MM.1S (cell line): Measurements from ENCODE around the gene ORMDL3.

Experiments used
- DNase-seq: peaks from one replicate; pipeline ENCODE4 v3.0.0-alpha.2; 2015
- H2AFZ ChIP-seq: fragments of 300-600 bp; sonication (generic); 2 replicates; pipeline ENCODE4 v1.6.0; 2016; ENCODE audit warnings: antibody characterized with exemption, low read length
- H3F3A ChIP-seq: fragments of 300-600 bp; sonication (generic); 2 replicates; pipeline ENCODE4 v1.6.1; 2016; ENCODE audit warnings: mild to moderate bottlenecking, antibody characterized with exemption, low read length, moderate library complexity, mixed read lengths; ENCODE audit not compliant: insufficient read depth
- H3K27ac ChIP-seq: fragments of 300-600 bp; sonication (generic); 2 replicates; pipeline ENCODE4 v1.5.1; 2016; ENCODE audit warnings: mild to moderate bottlenecking, low read length
- H3K27me3 ChIP-seq: fragments of 300-600 bp; sonication (generic); replicated peaks from 2 replicates; pipeline ENCODE4 v1.6.0; 2016; ENCODE audit warnings: low read length; ENCODE audit not compliant: insufficient read depth
- H3K36me3 ChIP-seq: fragments of 300-600 bp; sonication (generic); replicated peaks from 2 replicates; pipeline ENCODE4 v1.6.1; 2016; ENCODE audit warnings: mild to moderate bottlenecking, low read length, mixed read lengths; ENCODE audit not compliant: insufficient read depth
- H3K4me1 ChIP-seq: fragments of 300-600 bp; sonication (generic); 2 replicates; pipeline ENCODE4 v1.6.1; 2016; ENCODE audit warnings: low read length, mixed read lengths
- H3K4me2 ChIP-seq: fragments of 300-600 bp; sonication (generic); 2 replicates; pipeline ENCODE4 v1.6.0; 2016; ENCODE audit warnings: low read depth, low read length
- H3K4me3 ChIP-seq: fragments of 300-600 bp; sonication (generic); 2 replicates; pipeline ENCODE4 v1.5.1; 2016; ENCODE audit warnings: low read length, mixed read lengths
- H3K79me2 ChIP-seq: fragments of 300-600 bp; sonication (generic); 2 replicates; pipeline ENCODE4 v1.6.1; 2016; ENCODE audit warnings: mixed run types, low read length, mixed read lengths
- H3K9ac ChIP-seq: fragments of 300-600 bp; sonication (generic); 2 replicates; pipeline ENCODE4 v1.6.1; 2016; ENCODE audit warnings: low read length, mixed read lengths
- H3K9me2 ChIP-seq: fragments of 300-600 bp; sonication (generic); replicated peaks from 2 replicates; pipeline ENCODE4 v1.6.1; 2016; ENCODE audit warnings: mild to moderate bottlenecking, low read length, mixed read lengths; ENCODE audit not compliant: insufficient read depth
- H3K9me3 ChIP-seq: fragments of 300-600 bp; sonication (generic); replicated peaks from 2 replicates; pipeline ENCODE4 v1.6.1; 2016; ENCODE audit warnings: mild to moderate bottlenecking, low read length, mixed read lengths; ENCODE audit not compliant: insufficient read depth
- H4K20me1 ChIP-seq: fragments of 300-600 bp; sonication (generic); 2 replicates; pipeline ENCODE4 v1.6.1; 2016; ENCODE audit warnings: mild to moderate bottlenecking, low read length, moderate library complexity, mixed read lengths; ENCODE audit not compliant: insufficient read depth
- EZH2 ChIP-seq: fragments of 300-600 bp; sonication (generic); optimal IDR thresholded peaks from 2 replicates; pipeline ENCODE3; 2017; ENCODE audit warnings: low read depth, mild to moderate bottlenecking, antibody characterized with exemption, low read length, mixed read lengths
- EZH2phosphoT487 ChIP-seq: fragments of 300-600 bp; sonication (generic); IDR thresholded peaks from 2 replicates; pipeline ENCODE4 v1.6.1; 2018; ENCODE audit warnings: antibody characterized with exemption, low read length
- TF ChIP-seq, protein P1 (sequence below): fragments of 300-600 bp; sonication (generic); IDR thresholded peaks from 2 replicates; pipeline ENCODE4 v1.5.1; 2016; ENCODE audit warnings: antibody characterized with exemption, low read length, mixed read lengths

The ORMDL3 gene

DNA sequence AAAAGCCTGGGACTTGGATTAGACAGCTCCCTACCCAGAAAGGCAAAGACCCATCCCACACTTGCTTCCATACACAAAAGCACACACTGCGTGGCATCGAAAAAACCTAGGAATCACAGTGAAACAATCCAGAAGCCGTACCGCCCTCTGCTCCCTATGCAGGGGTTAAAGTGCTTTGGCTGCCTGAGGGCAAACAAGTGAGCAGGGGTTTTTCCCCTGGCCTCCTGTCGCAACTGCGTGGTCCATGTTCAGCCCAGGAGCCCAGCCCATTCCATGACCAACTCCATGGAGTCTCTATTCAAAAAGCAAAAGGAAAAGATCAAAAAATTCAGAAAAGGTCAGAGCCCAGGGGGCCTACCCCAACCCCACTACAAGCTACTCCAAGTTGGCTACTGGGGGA, 5.4 kb downstream of the ORMDL3 start:
- Histone ChIP-seq H3K9me3 (no peaks in the 10 kb centered on the region), H3K27ac (no peak overlapping the region), H2AFZ (no peak overlapping the region), H3K36me3 (peaks cover 31% of the 10 kb centered on the region), H3K27me3 (no peaks in the 10 kb centered on the region), H3K9me2 (no peaks in the 10 kb centered on the region), H3K4me1 (peaks cover 33% of the 10 kb centered on the region), H3K79me2 (peaks cover 55% of the 10 kb centered on the region), H3K9ac (no peak overlapping the region), H3F3A (peaks cover 30% of the 10 kb centered on the region), H4K20me1 (no peaks in the 10 kb centered on the region), H3K4me2 (no peak overlapping the region), H3K4me3 (no peak overlapping the region)
- TF ChIP-seq EZH2phosphoT487 (no peak), EZH2 (no peak)
- TF ChIP-seq, protein P1, sequence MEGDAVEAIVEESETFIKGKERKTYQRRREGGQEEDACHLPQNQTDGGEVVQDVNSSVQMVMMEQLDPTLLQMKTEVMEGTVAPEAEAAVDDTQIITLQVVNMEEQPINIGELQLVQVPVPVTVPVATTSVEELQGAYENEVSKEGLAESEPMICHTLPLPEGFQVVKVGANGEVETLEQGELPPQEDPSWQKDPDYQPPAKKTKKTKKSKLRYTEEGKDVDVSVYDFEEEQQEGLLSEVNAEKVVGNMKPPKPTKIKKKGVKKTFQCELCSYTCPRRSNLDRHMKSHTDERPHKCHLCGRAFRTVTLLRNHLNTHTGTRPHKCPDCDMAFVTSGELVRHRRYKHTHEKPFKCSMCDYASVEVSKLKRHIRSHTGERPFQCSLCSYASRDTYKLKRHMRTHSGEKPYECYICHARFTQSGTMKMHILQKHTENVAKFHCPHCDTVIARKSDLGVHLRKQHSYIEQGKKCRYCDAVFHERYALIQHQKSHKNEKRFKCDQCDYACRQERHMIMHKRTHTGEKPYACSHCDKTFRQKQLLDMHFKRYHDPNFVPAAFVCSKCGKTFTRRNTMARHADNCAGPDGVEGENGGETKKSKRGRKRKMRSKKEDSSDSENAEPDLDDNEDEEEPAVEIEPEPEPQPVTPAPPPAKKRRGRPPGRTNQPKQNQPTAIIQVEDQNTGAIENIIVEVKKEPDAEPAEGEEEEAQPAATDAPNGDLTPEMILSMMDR: no peak
- no peak for DNase-seq

DNA sequence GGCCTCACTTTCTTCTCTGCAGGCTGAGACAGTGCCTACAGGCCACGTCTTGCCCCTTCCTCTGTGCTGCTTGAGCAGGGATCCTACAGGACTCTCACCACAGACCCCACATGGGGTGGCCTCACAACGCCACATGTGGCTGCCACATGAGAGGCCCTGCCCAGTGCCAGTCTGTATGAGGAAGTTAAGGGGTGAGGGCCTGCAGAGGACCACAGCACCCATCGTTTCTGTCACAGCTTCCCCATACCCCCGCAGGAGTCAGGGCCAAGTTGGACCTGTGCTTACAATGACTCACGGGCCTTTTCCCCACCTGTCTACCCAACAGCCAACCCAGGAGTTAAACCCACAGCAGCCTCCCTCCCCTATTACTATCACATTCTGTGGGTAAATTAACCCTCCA, 6.1 kb downstream of the ORMDL3 start:
- no peaks in the 10 kb centered on the region for H3K27me3 ChIP-seq
- H3K4me3 ChIP-seq: no peak overlapping the region
- H4K20me1 ChIP-seq: no peaks in the 10 kb centered on the region
- H3K4me2 ChIP-seq: no peak overlapping the region
- H3K4me1 ChIP-seq: peaks cover 36% of the 10 kb centered on the region
- H3F3A ChIP-seq: peaks cover 26% of the 10 kb centered on the region
- TF ChIP-seq EZH2: no peak
- TF ChIP-seq, protein P1: no peak
- no peak for TF ChIP-seq EZH2phosphoT487
- DNase-seq: no peak
- H3K79me2 ChIP-seq: peaks cover 48% of the 10 kb centered on the region
- H3K27ac ChIP-seq: no peak overlapping the region
- H3K36me3 ChIP-seq: peaks cover 31% of the 10 kb centered on the region
- H3K9ac ChIP-seq: no peak overlapping the region
- no peaks in the 10 kb centered on the region for H3K9me3 ChIP-seq
- no peak overlapping the region for H2AFZ ChIP-seq
- no peaks in the 10 kb centered on the region for H3K9me2 ChIP-seq

DNA sequence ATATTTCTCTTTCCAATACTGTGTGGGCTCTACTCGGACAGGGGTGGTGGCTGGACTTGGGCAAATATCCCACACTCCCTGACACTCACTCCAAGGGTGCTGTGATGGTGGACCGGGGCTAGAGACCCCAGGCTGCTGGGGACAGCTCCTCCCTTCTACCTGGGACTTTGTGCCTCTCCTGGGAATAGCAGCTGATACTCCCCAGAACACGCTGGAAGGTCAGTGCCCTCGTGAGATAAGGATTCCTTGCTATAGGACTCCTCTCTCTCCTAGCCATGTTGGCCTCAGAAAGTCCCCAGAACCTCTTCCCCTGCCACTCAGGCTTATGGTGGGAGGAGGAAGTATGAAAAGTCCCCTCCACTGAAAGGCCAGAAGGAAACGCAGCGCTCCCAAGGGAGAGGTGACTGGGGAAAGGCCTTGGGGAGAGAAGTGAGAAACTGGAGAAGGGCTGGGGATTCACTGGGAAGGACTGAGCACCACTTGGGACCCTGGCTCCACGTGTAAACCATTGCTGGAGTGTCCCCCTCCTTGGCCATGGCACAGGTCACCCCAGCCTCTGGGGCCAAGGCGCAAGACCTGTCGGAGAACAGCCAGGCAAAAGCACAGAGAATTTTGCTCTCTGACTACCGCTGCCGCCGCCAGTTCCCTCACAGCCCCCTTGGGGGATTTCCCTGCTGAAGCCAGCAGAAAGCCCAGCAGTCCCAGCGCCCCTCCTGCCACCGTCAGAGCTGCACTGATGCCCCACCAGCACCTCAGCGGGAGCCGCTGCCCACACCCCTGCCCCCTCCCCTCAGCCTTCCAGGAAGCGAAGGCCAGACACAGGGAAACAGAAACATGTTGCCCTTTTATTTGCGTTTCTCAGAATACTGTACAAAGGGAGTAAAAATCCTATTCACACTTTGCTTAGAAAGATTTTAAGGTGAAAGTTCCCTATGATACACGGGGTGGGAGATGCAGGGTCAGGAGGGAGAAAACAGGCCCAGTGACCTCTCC, 6.9 kb downstream of the ORMDL3 start:
- peaks cover 29% of the 10 kb centered on the region for H3K4me1 ChIP-seq
- peaks cover 40% of the 10 kb centered on the region for H3K79me2 ChIP-seq
- H3K9me3 ChIP-seq: no peaks in the 10 kb centered on the region
- no peak overlapping the region for H2AFZ ChIP-seq
- no peaks in the 10 kb centered on the region for H4K20me1 ChIP-seq
- H3K9me2 ChIP-seq: no peaks in the 10 kb centered on the region
- no peak overlapping the region for H3K4me2 ChIP-seq
- TF ChIP-seq EZH2phosphoT487 (no peak), EZH2 (no peak)
- TF ChIP-seq, protein P1: no peak
- no peaks in the 10 kb centered on the region for H3K27me3 ChIP-seq
- no peak overlapping the region for H3K4me3 ChIP-seq
- peaks cover 31% of the 10 kb centered on the region for H3K36me3 ChIP-seq
- DNase-seq: no peak
- H3K9ac ChIP-seq: no peak overlapping the region
- no peak overlapping the region for H3K27ac ChIP-seq
- H3F3A ChIP-seq: peaks cover 21% of the 10 kb centered on the region
